GM12874 (cell line): ENCODE measurements around the gene ABHD12.

Source experiments
- TF ChIP-seq, protein P1 (sequence below): IDR thresholded peaks from 2 replicates; pipeline ENCODE4 v1.5.1; 2011; ENCODE audit warnings: low read depth, mild to moderate bottlenecking, control low read depth, low read length, moderate library complexity; ENCODE audit not compliant: insufficient read depth

ABHD12 gene

DNA sequence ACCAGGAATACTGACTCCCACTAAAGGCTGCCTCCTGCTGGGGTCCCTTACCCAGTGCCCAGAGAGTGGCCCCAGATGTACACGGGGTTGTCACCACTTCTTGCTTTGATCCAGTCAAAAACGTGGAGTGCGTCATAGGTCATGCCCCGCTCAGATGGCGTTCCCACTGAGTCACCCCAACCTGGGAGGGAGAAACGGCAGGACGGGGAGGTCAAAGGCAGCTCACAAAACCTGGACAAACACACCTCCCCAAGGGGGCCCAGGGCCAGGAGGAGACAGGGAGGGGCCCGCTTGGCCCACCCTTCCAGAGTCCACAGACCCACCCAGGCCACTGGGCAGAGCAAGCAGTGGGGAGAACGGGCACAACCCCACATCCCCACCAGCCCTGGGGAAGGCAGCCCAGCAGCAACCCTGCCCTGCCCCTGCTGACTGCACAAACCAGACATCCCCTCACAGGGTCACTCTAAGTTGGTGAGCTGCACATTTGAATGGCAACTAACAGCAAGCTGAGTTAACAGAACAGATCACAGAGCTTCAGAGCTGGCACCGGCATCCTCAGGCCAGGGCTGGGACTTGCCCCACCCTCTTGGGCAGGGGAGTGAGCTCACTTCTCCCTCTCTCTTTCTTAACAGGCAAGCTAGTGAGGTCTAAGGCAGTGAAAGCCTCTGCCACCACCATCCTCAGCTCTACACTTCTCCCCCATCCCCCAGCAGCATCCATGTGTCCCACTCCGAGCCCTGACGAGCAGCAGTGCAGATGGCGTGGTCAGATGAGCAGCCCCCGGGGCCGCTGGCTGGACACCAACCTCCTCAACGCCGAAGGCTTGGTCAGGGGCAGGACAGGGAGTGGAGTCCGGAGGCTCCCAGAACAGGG, 81.0 kb downstream of the ABHD12 start:
- TF ChIP-seq, protein P1, sequence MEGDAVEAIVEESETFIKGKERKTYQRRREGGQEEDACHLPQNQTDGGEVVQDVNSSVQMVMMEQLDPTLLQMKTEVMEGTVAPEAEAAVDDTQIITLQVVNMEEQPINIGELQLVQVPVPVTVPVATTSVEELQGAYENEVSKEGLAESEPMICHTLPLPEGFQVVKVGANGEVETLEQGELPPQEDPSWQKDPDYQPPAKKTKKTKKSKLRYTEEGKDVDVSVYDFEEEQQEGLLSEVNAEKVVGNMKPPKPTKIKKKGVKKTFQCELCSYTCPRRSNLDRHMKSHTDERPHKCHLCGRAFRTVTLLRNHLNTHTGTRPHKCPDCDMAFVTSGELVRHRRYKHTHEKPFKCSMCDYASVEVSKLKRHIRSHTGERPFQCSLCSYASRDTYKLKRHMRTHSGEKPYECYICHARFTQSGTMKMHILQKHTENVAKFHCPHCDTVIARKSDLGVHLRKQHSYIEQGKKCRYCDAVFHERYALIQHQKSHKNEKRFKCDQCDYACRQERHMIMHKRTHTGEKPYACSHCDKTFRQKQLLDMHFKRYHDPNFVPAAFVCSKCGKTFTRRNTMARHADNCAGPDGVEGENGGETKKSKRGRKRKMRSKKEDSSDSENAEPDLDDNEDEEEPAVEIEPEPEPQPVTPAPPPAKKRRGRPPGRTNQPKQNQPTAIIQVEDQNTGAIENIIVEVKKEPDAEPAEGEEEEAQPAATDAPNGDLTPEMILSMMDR: no peak

DNA sequence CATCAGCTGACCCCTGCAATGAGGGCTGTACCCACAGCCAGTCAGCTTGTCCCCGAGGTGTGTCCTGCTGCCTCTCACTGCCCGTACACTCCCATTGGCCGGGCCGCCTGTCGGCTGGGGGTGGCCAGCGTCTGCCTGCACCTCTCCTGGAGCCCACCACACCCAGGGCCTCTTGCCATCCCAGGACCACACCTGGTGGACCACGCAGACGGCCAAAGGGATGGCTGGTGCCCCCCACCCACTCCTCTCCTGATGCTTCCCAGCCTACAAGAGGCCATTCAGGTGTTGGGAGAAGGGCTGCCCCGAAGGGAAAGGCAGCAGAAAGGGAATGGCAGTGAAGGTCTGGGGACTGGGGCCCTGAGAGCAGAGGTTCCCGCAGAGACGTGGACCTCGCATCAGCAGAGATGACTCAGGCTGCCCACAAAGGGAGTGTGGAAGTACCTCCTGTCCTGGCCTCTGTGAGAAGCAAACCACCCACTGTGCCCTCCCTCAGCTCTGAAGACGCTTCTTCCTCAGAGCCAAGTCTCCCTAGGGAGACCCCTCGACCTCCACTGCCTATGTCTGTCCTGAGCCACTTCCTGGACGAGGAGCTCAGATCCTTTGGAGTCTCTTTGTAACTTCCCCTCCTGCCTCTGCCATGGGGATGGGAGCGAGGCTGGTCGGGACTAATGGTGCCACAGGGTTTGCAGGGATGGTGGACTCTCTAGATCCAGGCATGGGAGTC, 81.8 kb downstream of the ABHD12 start:
- TF ChIP-seq, protein P1: no peak

DNA sequence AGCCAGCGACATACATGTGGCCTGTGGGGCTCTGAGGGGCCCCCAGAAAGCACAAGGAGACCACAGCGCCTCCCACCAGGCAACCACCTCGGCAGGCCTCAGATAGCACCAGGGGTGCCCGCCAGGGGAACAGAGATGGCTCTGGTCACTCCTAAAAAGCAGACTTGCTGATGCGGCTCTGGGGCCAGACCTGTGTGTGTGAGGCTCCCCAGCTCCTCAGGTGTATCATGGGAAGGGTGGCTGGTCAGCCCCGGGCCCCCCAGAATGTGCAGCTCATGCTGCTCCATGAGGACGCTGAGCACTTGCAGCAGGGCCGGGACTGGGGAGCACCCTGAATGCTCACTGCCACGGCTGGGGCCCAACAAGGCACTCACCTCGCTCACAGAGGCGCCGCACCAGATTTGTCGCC, 82.5 kb downstream of the ABHD12 start:
- TF ChIP-seq, protein P1: no peak

DNA sequence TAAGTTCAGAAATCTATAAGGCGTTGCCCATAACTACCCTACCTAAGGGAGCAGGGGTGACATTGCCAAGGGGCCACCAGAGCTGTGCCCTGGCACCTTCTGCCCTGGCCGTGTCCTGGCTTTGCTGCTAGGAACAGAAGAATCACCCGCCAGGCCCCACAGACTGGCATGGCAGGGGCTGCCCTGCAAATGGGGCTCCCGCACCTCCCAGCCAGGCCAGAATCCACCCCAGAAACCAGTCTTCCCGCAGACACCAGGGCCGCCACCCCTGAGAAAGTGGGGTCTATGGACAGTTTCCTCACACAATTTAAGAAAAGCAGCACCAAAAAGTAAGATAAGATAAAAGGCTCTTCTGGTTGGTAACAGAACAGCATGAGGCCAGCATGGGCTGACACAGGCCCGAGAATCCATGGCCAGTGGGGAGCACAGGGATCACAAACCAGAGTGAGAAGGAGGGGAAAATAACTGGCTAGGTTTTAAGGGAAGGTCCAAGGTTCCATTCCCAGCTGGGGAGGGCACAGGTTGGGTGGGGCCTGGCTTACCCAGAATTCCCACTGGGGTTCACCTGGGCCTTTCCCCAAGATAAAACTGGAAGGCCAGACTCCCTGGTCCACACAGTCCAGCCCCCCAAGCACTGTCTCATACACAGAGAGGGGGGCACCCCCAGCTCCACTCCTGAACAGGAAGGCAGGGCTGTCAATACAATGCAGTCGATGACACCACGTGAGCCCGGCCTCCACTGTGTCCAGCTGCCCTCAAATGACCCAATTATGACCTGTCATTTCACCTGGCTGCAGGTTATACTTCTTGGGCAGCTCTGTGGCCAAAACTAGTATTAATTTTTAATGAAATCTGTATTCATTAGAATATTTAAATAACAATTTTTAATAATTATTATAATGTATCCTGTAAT, 83.4 kb downstream of the ABHD12 start:
- TF ChIP-seq, protein P1: no peak

DNA sequence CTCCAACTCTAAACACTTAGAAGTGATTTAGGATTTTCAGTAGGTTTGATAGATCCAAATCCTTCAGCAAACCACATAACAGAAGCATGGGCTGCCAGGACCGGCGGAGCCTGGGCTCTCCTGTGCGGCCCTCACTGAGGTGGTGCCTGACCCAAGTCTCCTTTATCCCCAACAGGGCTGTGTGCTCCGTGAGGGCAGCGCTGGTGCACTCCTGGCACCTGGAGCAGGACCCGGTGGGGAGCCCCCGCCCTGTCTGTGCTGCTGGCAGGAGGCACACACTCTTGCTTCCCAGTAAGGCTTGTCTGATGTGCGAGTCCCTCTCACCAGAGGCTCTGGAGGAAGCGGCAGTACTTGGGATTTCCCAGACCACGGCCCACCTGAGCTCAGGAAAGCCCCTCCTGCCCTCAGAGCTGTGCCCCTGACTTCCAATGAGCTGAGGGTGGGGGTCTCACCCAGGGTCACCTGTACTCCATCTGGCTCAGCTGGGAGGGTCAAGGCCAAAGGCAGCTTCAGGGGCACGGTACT, 86.5 kb downstream of the ABHD12 start:
- TF ChIP-seq, protein P1: no peak

DNA sequence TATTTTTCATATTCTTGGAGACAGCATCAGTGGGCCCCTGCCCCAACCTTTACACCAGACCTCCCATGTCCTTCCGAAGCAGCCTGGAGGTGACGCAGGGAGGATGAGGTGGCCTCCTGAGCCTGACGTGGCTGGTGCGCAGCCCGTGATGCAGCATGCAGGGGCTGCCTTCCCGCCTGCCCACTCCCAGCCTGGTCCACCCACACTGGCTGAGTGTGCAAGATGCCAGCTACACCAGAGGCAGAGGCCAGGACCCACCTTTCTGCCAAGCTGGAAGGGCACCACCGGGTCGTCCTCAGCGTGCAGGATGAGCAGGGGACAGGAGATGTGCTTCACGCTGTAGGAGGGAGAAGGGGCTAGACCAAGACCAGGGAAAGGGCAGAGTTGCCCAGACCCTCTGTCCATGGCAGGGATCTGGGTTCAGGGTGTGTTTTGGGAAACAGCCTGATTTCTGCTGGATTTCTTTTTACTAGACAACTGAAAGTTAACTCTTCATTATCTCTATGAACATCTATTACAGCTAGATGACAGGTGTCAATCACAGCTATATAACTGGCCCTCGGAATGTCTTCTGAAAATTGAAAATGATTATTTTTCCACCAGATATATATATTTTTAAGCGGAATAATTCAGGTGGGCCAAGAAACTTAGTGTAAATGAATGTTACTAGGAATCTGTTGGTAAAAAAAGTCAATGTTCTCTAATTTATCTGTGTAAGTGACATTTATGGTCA, 87.2 kb downstream of the ABHD12 start:
- TF ChIP-seq, protein P1: no peak
